NB4 (cell line): ENCODE results near the gene ATXN1L.

Experiments used
- POLR2A ChIP-seq: IDR thresholded peaks from 2 replicates; pipeline ENCODE4 v1.6.1; 2011; ENCODE audit warnings: mild to moderate bottlenecking; ENCODE audit not compliant: insufficient read length; ENCODE audit errors: extremely low read depth
- TF ChIP-seq, protein P1 (sequence below): IDR thresholded peaks from one replicate; pipeline ENCODE4 v1.5.1; 2012; ENCODE audit warnings: low read depth, low read length

DNA sequence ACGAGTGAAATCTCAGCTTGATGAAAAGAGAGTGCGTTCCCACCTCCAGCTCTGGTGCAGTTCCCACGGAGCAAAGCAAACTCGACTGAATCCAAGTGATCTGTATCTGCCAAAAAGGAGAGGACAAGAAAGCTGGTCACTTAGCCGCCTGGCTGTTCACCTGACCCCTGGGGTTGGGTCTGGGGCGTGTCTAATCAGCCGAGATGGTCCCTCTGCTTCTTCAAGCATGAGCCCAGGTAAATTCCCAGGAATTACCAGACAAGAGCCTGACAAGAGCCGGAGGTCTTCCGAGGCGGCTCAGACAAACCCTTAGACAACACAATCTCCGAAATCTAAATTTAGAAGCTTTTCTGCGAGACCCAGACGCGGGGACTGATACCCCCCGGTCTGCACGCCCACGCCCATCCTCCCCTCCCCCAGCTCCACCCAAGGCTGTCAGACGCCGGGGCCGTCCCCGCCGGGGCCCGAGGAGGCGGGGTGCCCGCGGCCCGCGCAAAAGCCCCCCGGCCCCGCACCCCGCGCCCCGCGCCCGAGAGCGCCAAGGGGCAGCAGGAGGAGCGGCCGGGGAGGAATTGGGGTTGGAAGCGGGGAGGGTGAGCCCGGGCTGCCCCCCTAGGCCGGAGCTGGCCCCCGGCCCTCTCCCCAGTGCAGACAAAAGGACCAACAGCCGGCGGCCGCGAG, 37.5 kb downstream of the ATXN1L start:
- TF ChIP-seq, protein P1, sequence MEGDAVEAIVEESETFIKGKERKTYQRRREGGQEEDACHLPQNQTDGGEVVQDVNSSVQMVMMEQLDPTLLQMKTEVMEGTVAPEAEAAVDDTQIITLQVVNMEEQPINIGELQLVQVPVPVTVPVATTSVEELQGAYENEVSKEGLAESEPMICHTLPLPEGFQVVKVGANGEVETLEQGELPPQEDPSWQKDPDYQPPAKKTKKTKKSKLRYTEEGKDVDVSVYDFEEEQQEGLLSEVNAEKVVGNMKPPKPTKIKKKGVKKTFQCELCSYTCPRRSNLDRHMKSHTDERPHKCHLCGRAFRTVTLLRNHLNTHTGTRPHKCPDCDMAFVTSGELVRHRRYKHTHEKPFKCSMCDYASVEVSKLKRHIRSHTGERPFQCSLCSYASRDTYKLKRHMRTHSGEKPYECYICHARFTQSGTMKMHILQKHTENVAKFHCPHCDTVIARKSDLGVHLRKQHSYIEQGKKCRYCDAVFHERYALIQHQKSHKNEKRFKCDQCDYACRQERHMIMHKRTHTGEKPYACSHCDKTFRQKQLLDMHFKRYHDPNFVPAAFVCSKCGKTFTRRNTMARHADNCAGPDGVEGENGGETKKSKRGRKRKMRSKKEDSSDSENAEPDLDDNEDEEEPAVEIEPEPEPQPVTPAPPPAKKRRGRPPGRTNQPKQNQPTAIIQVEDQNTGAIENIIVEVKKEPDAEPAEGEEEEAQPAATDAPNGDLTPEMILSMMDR, result no peak
- no peak for TF ChIP-seq POLR2A
